Right cardiac atrium (tissue), 5 donors: ENCODE data around the gene LTBP2. TPM values are rescaled to one million over a fixed set of nuclear protein-coding genes. Genes with fewer than 3 reads are reported as not detected.
A peak's percentile ranks its signal among the peaks of the same experiment; 100 is the strongest.

Experiments used
- ATAC-seq, 2 donors: fragments of 200-7000 bp; cut with Tn5 transposase; one replicate each; pipeline versions ENCODE4 v1.8.0 to v1.9.1; 2020; ENCODE audit warnings: moderate library complexity in 2 of 2, mild to moderate bottlenecking in 1 of 2
- DNase-seq, 3 donors: peaks; one replicate each; pipeline ENCODE4 v3.0.0-alpha.2; 2020
- H3K27ac ChIP-seq: one replicate; pipeline ENCODE4 v1.5.1; 2013; ENCODE audit warnings: mild to moderate bottlenecking, low read length, control low read depth, moderate library complexity
- H3K27me3 ChIP-seq: one replicate; pipeline ENCODE4 v1.6.1; 2013; ENCODE audit not compliant: control insufficient read depth, insufficient read depth
- H3K4me1 ChIP-seq: one replicate; pipeline ENCODE4 v1.6.1; 2013; ENCODE audit warnings: low read length; ENCODE audit not compliant: control insufficient read depth, insufficient read depth
- H3K4me3 ChIP-seq: one replicate; pipeline ENCODE4 v1.5.1; 2013; ENCODE audit warnings: low read length, control low read depth
- H3K9me3 ChIP-seq: one replicate; pipeline ENCODE4 v1.6.1; 2013; ENCODE audit warnings: low read length; ENCODE audit not compliant: control insufficient read depth
- WGBS: extraction: QIAGEN DNeasy Blood & Tissue Kit; methylation state at CpG from one replicate; pipeline ENCODE4 v1.1.7; 2013; 5-methylcytosine and 5-hydroxymethylcytosine counted together
- intact Hi-C, 4 donors: fragments of 100-400 bp; cut with DNase I; formaldehyde crosslinking; loops; one replicate each; pipeline versions ENCODE4 v1.11.0 to v1.14.0; 2022 to 2023
- polyA plus RNA-seq: library from polyadenylated mRNA; stranded (reverse); fragments of 200-250 nt; gene quantifications from one replicate; pipeline ENCODE4 v1.2.3, GENCODE V29; 2013
- total RNA-seq, 4 donors: library from RNA; stranded (reverse); fragmentation: NEBNext Ultra II Directional; extraction: Animal tissue kit (Norgen Biotek cat#: 25700); gene quantifications; one replicate each; pipeline ENCODE4 v1.2.1, GENCODE V29; 2021
- donor health status: healthy with polysubstance abuse.
- donor health status: DM: no; HTN: yes; CAD: no.
- donor health status: DM: no; HTN: no; CAD: no.
- donor health status: DM: no; HTN: yes; CAD: no; lungs with severe emphysema.
- donor health status: DM: yes; HTN: yes; CAD: no.

The LTBP2 gene
- total and polyA plus RNA-seq, 5 donors, result 3.4 to 46.0 (median 22.0) TPM

DNA sequence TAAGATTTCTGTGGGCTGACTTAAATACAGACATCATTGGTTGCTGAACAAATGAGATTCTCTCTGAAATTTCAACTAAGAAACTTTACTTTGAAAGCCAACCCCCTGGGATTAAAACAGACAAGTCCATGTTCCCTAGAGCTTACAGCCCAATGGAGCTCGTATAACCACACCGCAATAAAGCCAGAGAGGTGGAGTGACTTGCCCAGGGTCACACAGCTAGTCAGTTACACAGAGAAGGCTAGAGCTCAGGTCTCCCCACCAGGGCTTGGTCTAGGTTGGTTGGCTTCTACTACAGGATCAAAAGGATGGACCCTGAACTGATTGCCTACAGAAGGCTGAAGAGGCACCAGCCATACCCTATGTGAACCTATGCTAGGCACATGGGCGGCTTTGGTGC is 8.9 kb upstream of the LTBP2 start:
- Histone ChIP-seq H3K4me1 (peaks cover 14% of the 10 kb centered on the region), H3K4me3 (no peak overlapping the region), H3K27me3 (no peaks in the 10 kb centered on the region), H3K27ac (peak overlapping the region; percentile 51), H3K9me3 (no peaks in the 10 kb centered on the region)
- no peak for DNase-seq
- no peak for ATAC-seq
- intact Hi-C loops, result no loop called here
- WGBS, result 85% methylated on average over 3 of the region's 3 CpGs

DNA sequence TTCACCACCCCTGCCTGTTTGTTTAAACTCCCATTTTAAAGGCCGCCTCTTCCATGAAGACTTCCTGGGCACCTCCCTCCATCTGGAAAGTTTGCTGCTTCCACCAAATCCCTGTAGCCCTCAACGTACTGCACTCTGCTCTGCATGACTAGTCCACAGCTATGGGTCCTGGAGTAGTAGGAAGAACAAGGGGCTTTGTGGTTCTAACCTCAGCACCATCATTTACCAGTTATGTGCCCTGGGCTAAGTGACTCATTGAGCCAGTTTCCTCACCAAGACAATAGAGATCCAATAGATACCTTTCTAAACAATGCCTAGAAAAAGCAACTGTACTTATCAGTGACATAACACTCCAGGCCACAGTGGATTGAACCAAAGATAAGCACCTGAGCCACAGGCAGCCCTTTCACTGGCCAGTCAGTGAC is 8.5 kb upstream of the LTBP2 start:
- ATAC-seq, result peak in 1 of 2 donors; percentile 46
- WGBS, result 55% methylated on average over 2 of the region's 2 CpGs

DNA sequence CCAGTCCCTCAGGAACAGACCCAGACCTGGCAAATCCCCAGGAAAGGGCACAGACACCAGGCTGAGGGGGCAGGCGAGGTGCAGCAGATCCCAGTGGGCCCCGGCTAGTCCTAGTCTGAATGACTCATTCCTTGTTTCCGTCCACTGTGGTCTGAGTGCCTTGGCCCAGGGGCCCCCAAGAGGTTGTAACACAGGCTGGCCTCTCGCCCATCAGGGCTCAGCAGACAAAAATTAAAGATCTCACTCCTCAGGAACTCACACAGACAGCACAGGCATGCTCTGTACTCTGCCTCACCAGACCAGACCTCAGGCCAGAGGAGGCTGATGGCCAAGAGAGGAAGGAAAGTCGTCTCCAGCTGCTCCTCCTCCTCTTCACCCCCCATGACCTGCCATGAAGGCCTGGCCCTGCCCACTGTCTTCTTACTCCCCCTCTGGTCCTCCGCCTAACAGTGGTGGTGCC is 7.7 kb upstream of the LTBP2 start:
- peak; percentile 90 to 94 (median 92) for DNase-seq
- intact Hi-C loops, result loop anchor here in 3 of 4 donors (5.0 to 10.0 kb wide), 3 partner anchors 43 to 115 kb away; partner anchors contain the start of genes AREL1 (in 1 of the 3) and FCF1 (in 1 of the 3)
- WGBS, result 30% methylated on average over 6 of the region's 6 CpGs
- Histone ChIP-seq H3K4me3 (no peak overlapping the region), H3K27me3 (no peaks in the 10 kb centered on the region), H3K9me3 (no peaks in the 10 kb centered on the region), H3K27ac (peak overlapping the region; percentile 84), H3K4me1 (peaks cover 14% of the 10 kb centered on the region)
- ATAC-seq, result peak; percentile 89

More for the DNA sequence above, 8.5 kb upstream of the LTBP2 start:
- Histone ChIP-seq H3K27ac (peak overlapping the region; percentile 84), H3K27me3 (no peaks in the 10 kb centered on the region), H3K9me3 (no peaks in the 10 kb centered on the region), H3K4me3 (no peak overlapping the region), H3K4me1 (peaks cover 14% of the 10 kb centered on the region)
- intact Hi-C loops, result no loop called here
- DNase-seq, result no peak

DNA sequence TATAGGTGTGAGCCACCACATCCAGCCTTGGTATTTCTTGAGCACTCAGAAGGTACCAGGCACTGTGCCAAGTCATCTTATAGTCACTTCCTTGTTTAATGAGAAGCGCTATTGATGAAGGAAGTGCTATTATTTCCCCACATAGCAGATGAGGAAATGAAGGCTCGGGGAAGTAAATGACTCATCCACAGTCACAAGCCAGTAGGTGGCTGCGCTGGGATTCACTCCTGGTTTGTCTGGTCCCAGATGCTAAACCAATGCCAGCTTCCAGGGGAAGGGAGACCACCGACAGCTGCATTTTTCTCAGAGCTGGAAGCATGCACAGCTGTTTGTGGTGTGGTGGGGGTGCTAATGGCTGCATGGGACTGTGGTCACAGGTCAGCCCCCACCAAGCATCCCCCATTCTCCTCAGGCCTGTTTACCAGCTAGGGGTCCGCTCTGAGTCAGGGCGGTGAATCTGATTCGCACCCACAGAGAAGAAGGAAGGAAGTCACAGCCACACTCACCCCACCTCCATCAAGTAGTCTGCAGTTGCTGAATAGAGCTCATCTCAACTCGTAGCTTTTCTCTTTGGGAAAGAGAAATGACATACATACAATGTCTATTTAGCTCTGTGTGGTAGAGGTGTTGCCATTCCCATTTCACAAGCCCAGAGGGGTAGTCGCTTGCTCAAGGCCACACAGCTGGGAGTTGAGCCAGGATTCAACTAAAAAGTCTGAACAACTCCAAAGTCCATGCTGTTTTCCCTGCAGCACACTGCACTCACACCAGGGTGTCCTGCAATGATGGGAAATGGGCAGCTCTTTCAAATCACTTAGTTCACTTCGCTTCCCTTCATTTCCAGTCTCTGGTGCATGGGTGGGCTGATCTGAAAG is 6.3 kb upstream of the LTBP2 start:
- intact Hi-C loops, result loop anchor here in 3 of 4 donors (5.0 to 10.0 kb wide), 3 partner anchors 44 to 114 kb away; partner anchors contain the start of genes AREL1 (in 1 of the 3) and FCF1 (in 1 of the 3)
- peaks cover 14% of the 10 kb centered on the region for H3K4me1 ChIP-seq
- peak in 1 of 2 donors; percentile 12 for ATAC-seq

DNA sequence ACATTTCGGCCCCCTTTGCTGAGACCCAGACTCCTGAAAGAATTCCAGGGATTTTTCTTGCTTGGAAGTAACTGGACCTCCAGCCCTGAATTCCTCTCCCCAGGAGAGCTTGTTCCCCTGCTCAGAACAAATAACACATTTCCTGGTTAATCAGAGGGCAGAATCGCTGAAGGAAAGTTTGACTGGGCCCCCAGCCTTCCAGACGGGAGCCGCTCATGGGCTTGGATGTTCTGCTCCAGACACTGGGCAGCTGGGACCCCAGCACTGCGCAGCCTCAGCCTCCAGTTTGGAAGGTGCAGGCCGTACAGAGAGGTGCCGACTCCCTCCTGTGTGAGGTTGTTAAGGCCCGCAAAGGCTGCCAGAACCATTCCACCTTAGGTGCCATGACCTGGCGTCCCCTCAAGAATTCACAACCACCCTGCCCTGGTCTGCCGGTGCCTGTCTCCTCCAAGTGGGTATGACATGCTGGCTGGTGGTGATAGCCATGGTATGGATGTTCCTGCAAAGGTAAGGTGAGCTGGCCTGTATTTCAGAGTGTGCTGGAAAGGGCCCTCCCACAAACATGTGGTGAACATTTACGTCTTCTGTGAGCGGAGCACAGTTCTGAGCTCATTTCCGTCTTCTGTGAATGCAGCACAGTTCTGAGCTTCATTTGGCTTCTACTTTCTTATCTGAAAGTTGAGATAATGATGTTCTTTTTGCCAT is 5.1 kb upstream of the LTBP2 start:
- Histone ChIP-seq H3K4me1 (peaks cover 14% of the 10 kb centered on the region), H3K27ac (no peak overlapping the region), H3K4me3 (no peak overlapping the region), H3K9me3 (no peaks in the 10 kb centered on the region), H3K27me3 (no peaks in the 10 kb centered on the region)
- ATAC-seq (no peak), DNase-seq (no peak)
- 78% methylated on average over 13 of the region's 13 CpGs for WGBS
- intact Hi-C loops, result loop anchor here in 3 of 4 donors (5.0 to 10.0 kb wide), 3 partner anchors 45 to 112 kb away; partner anchors contain the start of genes AREL1 (in 1 of the 3) and FCF1 (in 1 of the 3)

More for the DNA sequence above, 6.3 kb upstream of the LTBP2 start:
- Histone ChIP-seq H3K9me3 (no peaks in the 10 kb centered on the region), H3K27me3 (no peaks in the 10 kb centered on the region), H3K4me3 (no peak overlapping the region), H3K27ac (peak overlapping the region; percentile 20)
- no peak for DNase-seq
- 62% methylated on average over 10 of the region's 10 CpGs for WGBS

DNA sequence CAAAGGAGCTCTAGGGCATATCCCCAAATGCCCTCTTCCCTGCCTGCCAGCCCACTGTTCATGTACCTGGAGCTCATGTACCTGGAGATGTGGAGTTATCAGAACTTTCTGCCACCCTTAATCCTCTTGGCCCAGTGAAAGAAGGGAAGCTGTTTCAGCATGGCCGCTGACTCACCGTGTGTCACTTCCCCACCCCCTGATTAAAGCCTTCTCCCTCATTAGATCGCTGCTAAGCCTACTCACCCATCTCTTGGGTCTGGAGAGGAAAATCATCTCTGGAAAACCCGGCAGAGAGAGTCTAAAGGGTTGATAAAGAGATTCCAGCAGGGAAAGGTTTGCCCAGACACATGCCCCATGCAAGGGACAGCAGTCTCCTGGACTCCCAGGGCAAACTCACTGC is 4.5 kb upstream of the LTBP2 start:
- Histone ChIP-seq H3K27me3 (no peaks in the 10 kb centered on the region), H3K4me3 (no peak overlapping the region), H3K4me1 (peaks cover 14% of the 10 kb centered on the region), H3K9me3 (no peaks in the 10 kb centered on the region), H3K27ac (no peak overlapping the region)
- WGBS, result 39% methylated on average over 4 of the region's 4 CpGs
- intact Hi-C loops, result loop anchor here in 3 of 4 donors (5.0 to 10.0 kb wide), 3 partner anchors 46 to 112 kb away; partner anchors contain the start of genes AREL1 (in 1 of the 3) and FCF1 (in 1 of the 3)
- ATAC-seq (no peak), DNase-seq (no peak)

DNA sequence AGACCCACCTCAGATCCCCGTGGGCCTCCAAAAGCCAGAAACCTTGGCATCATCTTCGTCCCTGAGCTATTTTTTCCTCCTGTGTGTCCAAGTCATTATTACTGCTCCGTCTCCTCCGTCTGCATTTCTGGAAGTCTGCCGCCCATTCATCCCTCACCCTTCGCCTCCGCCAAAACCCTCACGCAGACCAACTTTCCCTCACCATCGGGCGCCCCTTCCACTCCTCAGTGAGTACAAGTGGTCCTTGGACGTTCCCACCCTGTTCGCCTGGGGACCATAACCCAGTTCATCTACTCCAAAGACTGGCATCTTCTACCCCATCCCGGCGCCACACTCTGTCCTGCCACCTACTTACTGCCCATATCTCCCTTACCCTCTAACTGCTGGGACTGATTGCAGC is 3.7 kb upstream of the LTBP2 start:
- DNase-seq (peak in 1 of 3 donors; percentile 65), ATAC-seq (no peak)
- no peaks in the 10 kb centered on the region for H3K9me3 ChIP-seq
- H3K27me3 ChIP-seq, result no peaks in the 10 kb centered on the region
- no peak overlapping the region for H3K4me3 ChIP-seq
- H3K27ac ChIP-seq, result no peak overlapping the region
- H3K4me1 ChIP-seq, result peaks cover 13% of the 10 kb centered on the region
- intact Hi-C loops, result loop anchor here in 3 of 4 donors (5.0 to 10.0 kb wide), 3 partner anchors 47 to 111 kb away; partner anchors contain the start of genes AREL1 (in 1 of the 3) and FCF1 (in 1 of the 3)
- 86% methylated on average over 14 of the region's 14 CpGs for WGBS

DNA sequence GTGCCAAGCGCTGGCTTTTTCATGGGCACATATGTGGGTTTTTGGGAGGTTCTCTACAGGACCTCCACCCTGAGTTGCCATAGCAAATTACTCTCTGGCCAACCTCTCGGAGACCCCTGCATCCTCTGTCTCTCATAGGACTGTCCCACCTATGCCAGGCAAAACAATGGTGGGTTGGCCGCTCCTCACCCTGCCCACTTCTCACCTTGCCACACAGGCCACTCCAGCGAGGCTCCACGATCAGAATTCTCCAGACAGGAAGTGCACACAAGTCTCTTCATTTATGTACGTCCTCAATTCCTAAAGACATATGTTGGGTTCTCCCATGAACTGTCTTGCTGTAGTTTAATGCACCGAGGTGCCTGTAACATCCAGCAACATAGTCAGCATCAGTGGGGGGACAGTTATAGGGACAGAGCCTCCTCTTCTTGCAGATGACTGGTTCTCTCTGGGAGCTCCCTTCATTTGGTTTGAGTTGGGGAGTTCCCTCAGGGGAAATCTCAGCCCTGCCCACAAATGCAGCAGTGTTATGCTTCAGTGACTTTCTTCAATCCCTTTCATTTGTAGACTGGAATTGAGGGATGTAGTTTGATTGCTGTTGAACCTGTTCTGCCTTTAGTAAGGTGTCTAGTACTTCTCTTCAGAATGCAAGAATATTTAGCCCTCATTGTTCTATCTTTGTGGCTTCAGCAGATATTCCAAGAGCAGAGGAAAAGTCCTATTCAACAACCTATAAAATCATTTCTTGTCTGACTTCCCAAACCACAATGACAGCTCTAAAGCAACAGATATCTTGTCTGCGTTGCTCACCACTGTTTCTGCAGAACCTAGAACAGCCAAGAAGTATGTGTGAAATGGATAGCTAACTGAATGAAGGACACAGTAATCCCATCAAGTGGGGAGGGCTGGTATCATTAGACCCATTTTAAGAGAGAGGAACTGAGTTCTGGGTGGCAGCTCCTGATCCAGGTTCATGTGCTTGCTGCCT is 2.8 kb upstream of the LTBP2 start:
- no peak for ATAC-seq
- H3K4me3 ChIP-seq, result no peak overlapping the region
- H3K4me1 ChIP-seq, result peaks cover 10% of the 10 kb centered on the region
- no peaks in the 10 kb centered on the region for H3K27me3 ChIP-seq
- DNase-seq, result no peak
- H3K9me3 ChIP-seq, result no peaks in the 10 kb centered on the region
- 80% methylated on average over 8 of the region's 8 CpGs for WGBS
- intact Hi-C loops, result loop anchor here (5.0 to 10.0 kb wide), 4 partner anchors 47 to 113 kb away; partner anchors contain the start of genes AREL1 (in 1 of the 4) and FCF1 (in 1 of the 4)
- no peak overlapping the region for H3K27ac ChIP-seq

DNA sequence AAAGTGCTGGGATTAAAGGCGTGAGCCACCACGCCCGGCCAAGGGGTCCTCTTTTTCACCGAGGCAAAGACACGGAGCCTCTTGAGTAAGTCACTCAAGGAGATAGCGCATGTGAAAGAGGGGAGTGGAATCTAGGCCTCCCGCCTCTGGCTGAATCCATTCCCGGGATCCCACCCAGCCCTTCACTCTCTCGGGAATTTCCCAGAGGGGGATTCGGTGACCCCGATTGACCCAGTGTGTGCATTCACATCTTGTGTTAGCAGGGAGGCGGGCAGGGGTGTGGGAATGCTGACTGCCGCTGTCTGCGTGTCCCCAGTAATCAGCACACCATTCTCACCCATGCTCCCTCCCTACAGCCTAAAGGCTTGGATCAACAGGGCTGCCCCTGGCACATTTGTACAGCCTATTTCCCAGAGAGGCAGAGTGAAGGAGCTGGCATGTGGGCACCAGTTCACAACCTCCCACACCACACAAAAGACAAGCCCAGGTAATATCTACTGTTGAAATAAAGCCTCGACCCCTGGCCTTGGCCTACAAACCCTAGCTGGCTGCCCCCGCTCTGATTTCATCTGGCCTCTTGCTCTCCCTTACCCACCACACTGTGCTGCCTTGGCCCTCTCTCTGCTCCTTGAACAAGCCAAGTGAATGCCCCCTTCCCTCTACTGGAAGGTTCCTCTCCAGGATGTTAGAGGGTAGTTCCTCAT is 1.3 kb upstream of the LTBP2 start:
- 58% methylated on average over 16 of the region's 16 CpGs for WGBS
- intact Hi-C loops, result loop anchor here (5.0 to 10.0 kb wide), 3 partner anchors 101 to 111 kb away; partner anchors contain the start of genes AREL1 (in 1 of the 4) and FCF1 (in 1 of the 4)
- no peak for ATAC-seq

More for the DNA sequence above, 1.3 kb upstream of the LTBP2 start:
- no peaks in the 10 kb centered on the region for H3K9me3 ChIP-seq
- H3K27ac ChIP-seq, result no peak overlapping the region
- H3K4me1 ChIP-seq, result peaks cover 6% of the 10 kb centered on the region
- DNase-seq, result no peak
- H3K4me3 ChIP-seq, result no peak overlapping the region
- H3K27me3 ChIP-seq, result no peaks in the 10 kb centered on the region
